ENCODE results near the gene TEX51.

- TF ChIP-seq CTCF (conservative IDR thresholded peaks at IDR 0.05) (no peak), ZFX (IDR thresholded peaks at IDR 0.05) (no peak)
Observed at GRCh38 chr2:126877041-126877440, 21.6 kb upstream of the TEX51 start.

Measured in C4-2B (cell line).